NK-92 treated with Interleukin-12 subunit alpha and Interleukin-12 subunit beta, amount 100 ng/mL, for 24 hours (cell line): ENCODE measurements around the gene ZNF670.
"Not testable (repeated sequence)": the region's sequence is repeated elsewhere in the genome, so short reads cannot be mapped to it uniquely, and the experiment has no call there.

Source experiments
- DNase-seq: peaks from one replicate; lab custom pipeline; 2025; lab: John Stamatoyannopoulos, UW

ZNF670 gene

GRCh38 chr1:247078258-247079140 is at the start of gene ZNF670:
ZNF670 (minus strand) TSS chr1:247078811; CDS start chr1:247078596, 215 bp downstream.
- DNase-seq: peak; percentile 73

- not testable (repeated sequence) for DNase-seq
Observed at GRCh38 chr1:247127519-247128282, 49.1 kb upstream of the ZNF670 start.

GRCh38 chr1:247126601-247127000 is 48.0 kb upstream of the ZNF670 start:
- DNase-seq: not testable (repeated sequence)

GRCh38 chr1:247126166-247126565 is 47.6 kb upstream of the ZNF670 start:
- not testable (repeated sequence) for DNase-seq

- no peak for DNase-seq
Observed at GRCh38 chr1:247121382-247121781, 42.8 kb upstream of the ZNF670 start.

- DNase-seq: not testable (repeated sequence)
Observed at GRCh38 chr1:247120408-247120668, 41.7 kb upstream of the ZNF670 start.

- no peak for DNase-seq
Observed at GRCh38 chr1:247119600-247120407, 41.2 kb upstream of the ZNF670 start.

- DNase-seq: no peak
Observed at GRCh38 chr1:247118946-247119446, 40.4 kb upstream of the ZNF670 start.

- no peak for DNase-seq
Observed at GRCh38 chr1:247115545-247115944, 36.9 kb upstream of the ZNF670 start.

- DNase-seq: no peak
Observed at GRCh38 chr1:247115141-247115510, 36.5 kb upstream of the ZNF670 start.

- DNase-seq: no peak
Observed at GRCh38 chr1:247114351-247115140, 35.9 kb upstream of the ZNF670 start.

GRCh38 chr1:247113733-247114271 is 35.2 kb upstream of the ZNF670 start:
- DNase-seq: no peak

GRCh38 chr1:247113094-247113497 is 34.5 kb upstream of the ZNF670 start:
- no peak for DNase-seq

- DNase-seq: no peak
Observed at GRCh38 chr1:247112479-247112781, 33.8 kb upstream of the ZNF670 start.

- DNase-seq: no peak
Observed at GRCh38 chr1:247111700-247112478, 33.3 kb upstream of the ZNF670 start.

GRCh38 chr1:247111259-247111699 is 32.7 kb upstream of the ZNF670 start:
- no peak for DNase-seq

- DNase-seq: no peak
Observed at GRCh38 chr1:247110627-247111258, 32.1 kb upstream of the ZNF670 start.

- DNase-seq: no peak
Observed at GRCh38 chr1:247107694-247108093, 29.1 kb upstream of the ZNF670 start.

GRCh38 chr1:247105966-247106365 is 27.4 kb upstream of the ZNF670 start:
- no peak for DNase-seq

- no peak for DNase-seq
Observed at GRCh38 chr1:247104965-247105364, 26.4 kb upstream of the ZNF670 start.
